GM23338 (cell line): Measurements from ENCODE around the gene CIDEB. TPM values are rescaled to one million over a fixed set of nuclear protein-coding genes. Genes with fewer than 3 reads are reported as not detected.

Experiments
- ATAC-seq: fragments of 200-7000 bp; cut with Tn5 transposase; 3 replicates; pipeline ENCODE4 v1.9.1; 2020
- DNase-seq: peaks from one replicate; pipeline ENCODE4 v3.0.0-alpha.2; 2015; ENCODE audit warnings: low spot score
- H2AFZ ChIP-seq: fragments of 200-600 bp; sonication (generic); 2 replicates; pipeline ENCODE4 v1.8.0; 2016; ENCODE audit warnings: antibody characterized with exemption, mild to moderate bottlenecking, moderate library complexity
- H3F3A ChIP-seq: fragments of 200-600 bp; sonication (generic); replicated peaks from 2 replicates; pipeline ENCODE4 v1.8.0; 2017; ENCODE audit warnings: antibody characterized with exemption, mixed run types, low read depth
- H3K27ac ChIP-seq: fragments of 200-600 bp; sonication (generic); 2 replicates; pipeline ENCODE4 v1.6.1; 2016; ENCODE audit warnings: low read depth
- H3K27me3 ChIP-seq: fragments of 200-600 bp; sonication (generic); 2 replicates; pipeline ENCODE4 v1.8.0; 2016; ENCODE audit warnings: mild to moderate bottlenecking, mixed run types, moderate library complexity; ENCODE audit not compliant: insufficient read depth
- H3K36me3 ChIP-seq: fragments of 200-600 bp; sonication (generic); 2 replicates; pipeline ENCODE4 v1.8.0; 2016; ENCODE audit warnings: mild to moderate bottlenecking; ENCODE audit not compliant: insufficient read depth
- H3K4me1 ChIP-seq: fragments of 200-600 bp; sonication (generic); 2 replicates; pipeline ENCODE4 v1.8.0; 2016; ENCODE audit warnings: mild to moderate bottlenecking, moderate library complexity; ENCODE audit not compliant: insufficient read depth
- H3K4me2 ChIP-seq: fragments of 200-600 bp; sonication (generic); 2 replicates; pipeline ENCODE4 v1.7.1; 2017; ENCODE audit warnings: mixed run types
- H3K4me3 ChIP-seq: fragments of 200-600 bp; sonication (generic); 2 replicates; pipeline ENCODE4 v1.6.1; 2016; ENCODE audit warnings: mixed run types
- H3K79me2 ChIP-seq: fragments of 200-600 bp; sonication (generic); replicated peaks from 2 replicates; pipeline ENCODE4 v1.8.0; 2017; ENCODE audit warnings: mild to moderate bottlenecking; ENCODE audit not compliant: insufficient read depth
- H3K9me2 ChIP-seq: fragments of 200-600 bp; sonication (generic); 2 replicates; pipeline ENCODE4 v1.8.0; 2017; ENCODE audit not compliant: insufficient read depth
- H4K20me1 ChIP-seq: fragments of 200-600 bp; sonication (generic); replicated peaks from 2 replicates; pipeline ENCODE4 v1.8.0; 2017; ENCODE audit warnings: mild to moderate bottlenecking; ENCODE audit not compliant: insufficient read depth
- H3K27ac Mint-ChIP-seq: 2 replicates; pipeline ENCODE4 v1.8.0; 2020; ENCODE audit warnings: inconsistent platforms, mild to moderate bottlenecking, moderate library complexity, mixed read lengths
- H3K27me3 Mint-ChIP-seq: 3 replicates; pipeline ENCODE4 v1.8.0; 2022; ENCODE audit warnings: low read depth, mild to moderate bottlenecking, moderate library complexity, mixed read lengths, inconsistent platforms; ENCODE audit not compliant: insufficient read depth, poor library complexity
- H3K36me3 Mint-ChIP-seq: 3 replicates; pipeline ENCODE4 v1.8.0; 2021; ENCODE audit warnings: low read depth, mild to moderate bottlenecking, inconsistent platforms, moderate library complexity, mixed read lengths
- H3K4me1 Mint-ChIP-seq: 3 replicates; pipeline ENCODE4 v1.8.0; 2020; ENCODE audit warnings: mild to moderate bottlenecking, inconsistent platforms, mixed read lengths
- H3K4me3 Mint-ChIP-seq: 3 replicates; pipeline ENCODE4 v1.8.0; 2021; ENCODE audit warnings: moderate library complexity, mild to moderate bottlenecking, inconsistent platforms, mixed read lengths
- H3K9me3 Mint-ChIP-seq: 3 replicates; pipeline ENCODE4 v1.8.0; 2020; ENCODE audit warnings: moderate library complexity, mild to moderate bottlenecking, inconsistent platforms, mixed read lengths
- CTCF ChIP-seq, 2 experiments: fragments of 200-600 bp in 1 of 2; sonication (generic) in 1 of 2; conservative IDR thresholded peaks; 2 replicates each; pipeline versions ENCODE4 v1.5.1 to v1.6.1; 2016 to 2017; ENCODE audit warnings: antibody characterized with exemption in 2 of 2, low read depth in 2 of 2, mild to moderate bottlenecking in 2 of 2, moderate library complexity in 1 of 2
- EZH2phosphoT487 ChIP-seq: fragments of 200-600 bp; sonication (generic); IDR thresholded peaks from one replicate; pipeline ENCODE4 v1.8.1; 2018; ENCODE audit warnings: antibody characterized with exemption; ENCODE audit not compliant: unreplicated experiment
- NANOG ChIP-seq: IDR thresholded peaks from 2 replicates; pipeline ENCODE4 v1.6.1; 2016; ENCODE audit warnings: antibody characterized with exemption, borderline replicate concordance
- REST ChIP-seq: IDR thresholded peaks from one replicate; pipeline ENCODE4 v1.6.1; 2018; ENCODE audit warnings: antibody characterized with exemption; ENCODE audit not compliant: unreplicated experiment
- ZNF114 ChIP-seq: fragments of 250-450 bp; sonication (Bioruptor Pico); IDR thresholded peaks from 2 replicates; pipeline ENCODE4 v1.5.0; 2020; ENCODE audit warnings: mild to moderate bottlenecking, moderate library complexity
- polyA plus RNA-seq: library from polyadenylated mRNA; unstranded; fragments of >200 nt; fragmentation: Nextera tagmentation; extraction: Ambion mirVana; gene quantifications from 2 replicates; pipeline ENCODE4 v1.2.1, GENCODE V29; 2016
- total RNA-seq: library from RNA; depleted of rRNA; stranded (reverse); fragments of >200 nt; shearing (Covaris generic); gene quantifications from 2 replicates; pipeline ENCODE4 v1.2.3, GENCODE V29; 2014
- TF ChIP-seq, protein P1 (sequence below): fragments of 250-450 bp; sonication (Bioruptor Pico); IDR thresholded peaks from 2 replicates; pipeline ENCODE4 v1.5.0; 2020; ENCODE audit warnings: mild to moderate bottlenecking, moderate library complexity
- TF ChIP-seq, protein P2 (sequence below): IDR thresholded peaks from 2 replicates; pipeline ENCODE4 v1.6.1; 2016; ENCODE audit warnings: antibody characterized with exemption

Gene CIDEB
- total and polyA plus RNA-seq, 2 experiments from 2014 or later: 3.4 to 4.6 TPM

DNA sequence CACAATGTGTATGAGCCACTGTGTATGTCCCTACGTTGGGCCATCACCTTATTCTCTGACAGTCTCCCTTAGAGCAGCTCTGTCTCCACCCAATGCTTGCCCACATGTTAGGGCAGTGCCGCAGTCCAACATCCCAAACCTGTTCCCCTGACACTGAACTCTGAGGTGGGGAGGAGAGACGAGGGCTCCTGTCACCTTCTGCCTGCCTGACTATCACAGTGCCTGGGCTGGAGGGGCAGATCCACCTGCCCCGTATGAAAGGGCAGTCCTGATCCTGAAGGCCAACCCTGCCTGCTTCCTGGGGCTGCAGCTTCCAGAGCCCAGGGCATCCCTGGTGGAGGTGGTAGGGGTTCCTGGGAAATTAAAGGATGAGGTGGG lies 47.0 kb downstream of the CIDEB start (continued):
- TF ChIP-seq, protein P1, sequence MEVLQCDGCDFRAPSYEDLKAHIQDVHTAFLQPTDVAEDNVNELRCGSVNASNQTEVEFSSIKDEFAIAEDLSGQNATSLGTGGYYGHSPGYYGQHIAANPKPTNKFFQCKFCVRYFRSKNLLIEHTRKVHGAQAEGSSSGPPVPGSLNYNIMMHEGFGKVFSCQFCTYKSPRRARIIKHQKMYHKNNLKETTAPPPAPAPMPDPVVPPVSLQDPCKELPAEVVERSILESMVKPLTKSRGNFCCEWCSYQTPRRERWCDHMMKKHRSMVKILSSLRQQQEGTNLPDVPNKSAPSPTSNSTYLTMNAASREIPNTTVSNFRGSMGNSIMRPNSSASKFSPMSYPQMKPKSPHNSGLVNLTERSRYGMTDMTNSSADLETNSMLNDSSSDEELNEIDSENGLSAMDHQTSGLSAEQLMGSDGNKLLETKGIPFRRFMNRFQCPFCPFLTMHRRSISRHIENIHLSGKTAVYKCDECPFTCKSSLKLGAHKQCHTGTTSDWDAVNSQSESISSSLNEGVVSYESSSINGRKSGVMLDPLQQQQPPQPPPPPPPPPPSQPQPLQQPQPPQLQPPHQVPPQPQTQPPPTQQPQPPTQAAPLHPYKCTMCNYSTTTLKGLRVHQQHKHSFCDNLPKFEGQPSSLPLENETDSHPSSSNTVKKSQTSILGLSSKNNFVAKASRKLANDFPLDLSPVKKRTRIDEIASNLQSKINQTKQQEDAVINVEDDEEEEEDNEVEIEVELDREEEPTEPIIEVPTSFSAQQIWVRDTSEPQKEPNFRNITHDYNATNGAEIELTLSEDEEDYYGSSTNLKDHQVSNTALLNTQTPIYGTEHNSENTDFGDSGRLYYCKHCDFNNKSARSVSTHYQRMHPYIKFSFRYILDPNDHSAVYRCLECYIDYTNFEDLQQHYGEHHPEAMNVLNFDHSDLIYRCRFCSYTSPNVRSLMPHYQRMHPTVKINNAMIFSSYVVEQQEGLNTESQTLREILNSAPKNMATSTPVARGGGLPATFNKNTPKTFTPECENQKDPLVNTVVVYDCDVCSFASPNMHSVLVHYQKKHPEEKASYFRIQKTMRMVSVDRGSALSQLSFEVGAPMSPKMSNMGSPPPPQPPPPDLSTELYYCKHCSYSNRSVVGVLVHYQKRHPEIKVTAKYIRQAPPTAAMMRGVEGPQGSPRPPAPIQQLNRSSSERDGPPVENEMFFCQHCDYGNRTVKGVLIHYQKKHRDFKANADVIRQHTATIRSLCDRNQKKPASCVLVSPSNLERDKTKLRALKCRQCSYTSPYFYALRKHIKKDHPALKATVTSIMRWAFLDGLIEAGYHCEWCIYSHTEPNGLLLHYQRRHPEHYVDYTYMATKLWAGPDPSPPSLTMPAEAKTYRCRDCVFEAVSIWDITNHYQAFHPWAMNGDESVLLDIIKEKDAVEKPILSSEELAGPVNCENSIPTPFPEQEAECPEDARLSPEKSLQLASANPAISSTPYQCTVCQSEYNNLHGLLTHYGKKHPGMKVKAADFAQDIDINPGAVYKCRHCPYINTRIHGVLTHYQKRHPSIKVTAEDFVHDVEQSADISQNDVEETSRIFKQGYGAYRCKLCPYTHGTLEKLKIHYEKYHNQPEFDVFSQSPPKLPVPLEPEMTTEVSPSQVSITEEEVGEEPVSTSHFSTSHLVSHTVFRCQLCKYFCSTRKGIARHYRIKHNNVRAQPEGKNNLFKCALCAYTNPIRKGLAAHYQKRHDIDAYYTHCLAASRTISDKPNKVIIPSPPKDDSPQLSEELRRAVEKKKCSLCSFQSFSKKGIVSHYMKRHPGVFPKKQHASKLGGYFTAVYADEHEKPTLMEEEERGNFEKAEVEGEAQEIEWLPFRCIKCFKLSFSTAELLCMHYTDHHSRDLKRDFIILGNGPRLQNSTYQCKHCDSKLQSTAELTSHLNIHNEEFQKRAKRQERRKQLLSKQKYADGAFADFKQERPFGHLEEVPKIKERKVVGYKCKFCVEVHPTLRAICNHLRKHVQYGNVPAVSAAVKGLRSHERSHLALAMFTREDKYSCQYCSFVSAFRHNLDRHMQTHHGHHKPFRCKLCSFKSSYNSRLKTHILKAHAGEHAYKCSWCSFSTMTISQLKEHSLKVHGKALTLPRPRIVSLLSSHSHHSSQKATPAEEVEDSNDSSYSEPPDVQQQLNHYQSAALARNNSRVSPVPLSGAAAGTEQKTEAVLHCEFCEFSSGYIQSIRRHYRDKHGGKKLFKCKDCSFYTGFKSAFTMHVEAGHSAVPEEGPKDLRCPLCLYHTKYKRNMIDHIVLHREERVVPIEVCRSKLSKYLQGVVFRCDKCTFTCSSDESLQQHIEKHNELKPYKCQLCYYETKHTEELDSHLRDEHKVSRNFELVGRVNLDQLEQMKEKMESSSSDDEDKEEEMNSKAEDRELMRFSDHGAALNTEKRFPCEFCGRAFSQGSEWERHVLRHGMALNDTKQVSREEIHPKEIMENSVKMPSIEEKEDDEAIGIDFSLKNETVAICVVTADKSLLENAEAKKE (CRISPR knock-in tag): no peak
- TF ChIP-seq CTCF (conservative IDR thresholded peaks at IDR 0.05; ENCODE audit: low read depth in 2 of 2) (no peak), EZH2phosphoT487 (no peak), NANOG (no peak)

GRCh38 chr14:24260026-24260779 lies 47.6 kb downstream of the CIDEB start:
- Mint-ChIP-seq H3K27ac (no peak overlapping the region), H3K4me3 (no peak overlapping the region; the same call in 2 of the 3 replicates)

More at GRCh38 chr14:24260026-24260779, 47.6 kb downstream of the CIDEB start:
- no peak for DNase-seq
- Histone ChIP-seq H3F3A (no peaks in the 10 kb centered on the region), H2AFZ (no peak overlapping the region), H3K36me3 (no peaks in the 10 kb centered on the region), H3K27me3 (no peaks in the 10 kb centered on the region), H3K9me2 (no peaks in the 10 kb centered on the region), H4K20me1 (no peaks in the 10 kb centered on the region), H3K4me1 (no peaks in the 10 kb centered on the region), H3K4me3 (no peak overlapping the region), H3K27ac (no peak overlapping the region), H3K79me2 (no peaks in the 10 kb centered on the region), H3K4me2 (no peak overlapping the region)
- TF ChIP-seq ZNF114 (CRISPR knock-in tag) (no peak), REST (no peak), EZH2phosphoT487 (no peak)
- TF ChIP-seq, protein P2, sequence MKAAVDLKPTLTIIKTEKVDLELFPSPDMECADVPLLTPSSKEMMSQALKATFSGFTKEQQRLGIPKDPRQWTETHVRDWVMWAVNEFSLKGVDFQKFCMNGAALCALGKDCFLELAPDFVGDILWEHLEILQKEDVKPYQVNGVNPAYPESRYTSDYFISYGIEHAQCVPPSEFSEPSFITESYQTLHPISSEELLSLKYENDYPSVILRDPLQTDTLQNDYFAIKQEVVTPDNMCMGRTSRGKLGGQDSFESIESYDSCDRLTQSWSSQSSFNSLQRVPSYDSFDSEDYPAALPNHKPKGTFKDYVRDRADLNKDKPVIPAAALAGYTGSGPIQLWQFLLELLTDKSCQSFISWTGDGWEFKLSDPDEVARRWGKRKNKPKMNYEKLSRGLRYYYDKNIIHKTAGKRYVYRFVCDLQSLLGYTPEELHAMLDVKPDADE: no peak
- ATAC-seq: no peak
- H3K9me3 Mint-ChIP-seq: no peaks in the 10 kb centered on the region
- H3K27me3 Mint-ChIP-seq: peaks cover 13% of the 10 kb centered on the region
- peaks cover 7% of the 10 kb centered on the region; the same call in 2 of the 3 replicates for H3K4me1 Mint-ChIP-seq
- H3K36me3 Mint-ChIP-seq: no peaks in the 10 kb centered on the region
